Activated CD4-positive, alpha-beta memory T cell treated with anti-CD3 and anti-CD28 coated beads, Interleukin-2, amount 10 ng/mL, durations not matched to agents 7 days and 5 days (primary cell): Measurements from ENCODE around the gene GAS7. TPM values are rescaled to one million over a fixed set of nuclear protein-coding genes. Genes with fewer than 3 reads are reported as not detected.

Experiments
- CTCF ChIA-PET: fragments of 350-600 bp; sonication (Branson Sonifier 250); formaldehyde crosslinking; loops from one replicate; lab custom pipeline; 2021; ENCODE audit warnings: antibody characterized with exemption, inconsistent platforms; lab: Charles Lee
- POLR2A ChIA-PET: fragments of 350-600 bp; sonication (Branson Sonifier 250); formaldehyde crosslinking; loops from one replicate; lab custom pipeline; 2021; ENCODE audit warnings: antibody characterized with exemption; lab: Charles Lee
- DNase-seq: peaks from one replicate; pipeline ENCODE4 v3.0.0-alpha.2; 2020
- H3K27ac Mint-ChIP-seq: one replicate; pipeline ENCODE4 v1.8.0; 2021; ENCODE audit warnings: mild to moderate bottlenecking, mixed read lengths
- H3K27me3 Mint-ChIP-seq: one replicate; pipeline ENCODE4 v1.8.0; 2021; ENCODE audit warnings: mixed read lengths
- H3K36me3 Mint-ChIP-seq: one replicate; pipeline ENCODE4 v1.8.0; 2021; ENCODE audit warnings: low read depth, mixed read lengths
- H3K4me1 Mint-ChIP-seq: one replicate; pipeline ENCODE4 v1.8.0; 2021; ENCODE audit warnings: mixed read lengths
- H3K4me3 Mint-ChIP-seq: one replicate; pipeline ENCODE4 v1.8.0; 2021; ENCODE audit warnings: mild to moderate bottlenecking, mixed read lengths
- H3K9me3 Mint-ChIP-seq: one replicate; pipeline ENCODE4 v1.8.0; 2021; ENCODE audit warnings: mixed read lengths
- total RNA-seq, 2 experiments: library from RNA; stranded (reverse); gene quantifications; one replicate each; pipeline ENCODE4 v1.2.3, GENCODE V29; 2021

The GAS7 gene
- total RNA-seq, 2 experiments from 2014 or later = 0.23 to 0.35 TPM

GRCh38 chr17:9953492-9953891 lies 244.9 kb downstream of the GAS7 start:
- DNase-seq = no peak
- Mint-ChIP-seq H3K4me3 (no peak overlapping the region), H3K4me1 (no peaks in the 10 kb centered on the region), H3K36me3 (no peaks in the 10 kb centered on the region), H3K9me3 (no peaks in the 10 kb centered on the region), H3K27me3 (no peaks in the 10 kb centered on the region), H3K27ac (no peak overlapping the region)
- ChIA-PET CTCF (no interaction called here), POLR2A (no interaction called here)

GRCh38 chr17:9951803-9952202 lies 246.6 kb downstream of the GAS7 start:
- Mint-ChIP-seq H3K4me1 (no peaks in the 10 kb centered on the region), H3K36me3 (no peaks in the 10 kb centered on the region), H3K9me3 (no peaks in the 10 kb centered on the region), H3K4me3 (no peak overlapping the region), H3K27ac (no peak overlapping the region), H3K27me3 (no peaks in the 10 kb centered on the region)
- no peak for DNase-seq
- ChIA-PET POLR2A (no interaction called here), CTCF (no interaction called here)

- H3K36me3 Mint-ChIP-seq = no peaks in the 10 kb centered on the region
- H3K4me3 Mint-ChIP-seq = no peak overlapping the region
Observed at GRCh38 chr17:9948928-9949327, 249.5 kb downstream of the GAS7 start.

GRCh38 chr17:9944704-9945103 lies 253.7 kb downstream of the GAS7 start:
- no peak overlapping the region for H3K4me3 Mint-ChIP-seq
- no peak overlapping the region for H3K27ac Mint-ChIP-seq
- no peaks in the 10 kb centered on the region for H3K9me3 Mint-ChIP-seq
- H3K4me1 Mint-ChIP-seq = no peaks in the 10 kb centered on the region
- DNase-seq = no peak
- H3K36me3 Mint-ChIP-seq = no peaks in the 10 kb centered on the region
- CTCF ChIA-PET = no interaction called here
- H3K27me3 Mint-ChIP-seq = no peaks in the 10 kb centered on the region
- POLR2A ChIA-PET = no interaction called here

More at GRCh38 chr17:9948928-9949327, 249.5 kb downstream of the GAS7 start:
- Mint-ChIP-seq H3K4me1 (no peaks in the 10 kb centered on the region), H3K27ac (no peak overlapping the region), H3K27me3 (no peaks in the 10 kb centered on the region), H3K9me3 (no peaks in the 10 kb centered on the region)
- ChIA-PET CTCF (interaction anchor here (0.5 kb wide), 1 partner anchor 88 kb away, joined by 3 read pairs; no protein-coding TSS in a partner anchor), POLR2A (no interaction called here)
- no peak for DNase-seq

GRCh38 chr17:9943343-9943742 lies 255.1 kb downstream of the GAS7 start:
- Mint-ChIP-seq H3K9me3 (no peaks in the 10 kb centered on the region), H3K4me3 (no peak overlapping the region), H3K27ac (no peak overlapping the region), H3K27me3 (no peaks in the 10 kb centered on the region), H3K4me1 (no peaks in the 10 kb centered on the region), H3K36me3 (no peaks in the 10 kb centered on the region)
- CTCF ChIA-PET = no interaction called here
- no peak for DNase-seq
- POLR2A ChIA-PET = no interaction called here

- no peaks in the 10 kb centered on the region for H3K27me3 Mint-ChIP-seq
- no peak overlapping the region for H3K4me3 Mint-ChIP-seq
- no peaks in the 10 kb centered on the region for H3K36me3 Mint-ChIP-seq
- DNase-seq = no peak
- H3K9me3 Mint-ChIP-seq = no peaks in the 10 kb centered on the region
- no peak overlapping the region for H3K27ac Mint-ChIP-seq
- ChIA-PET CTCF (interaction anchor here (1.6 kb wide), 1 partner anchor 18 kb away, joined by 3 read pairs; no protein-coding TSS in a partner anchor), POLR2A (no interaction called here)
- no peaks in the 10 kb centered on the region for H3K4me1 Mint-ChIP-seq
Observed at GRCh38 chr17:9942885-9943284, 255.5 kb downstream of the GAS7 start.

- no peak overlapping the region for H3K27ac Mint-ChIP-seq
- ChIA-PET POLR2A (no interaction called here), CTCF (interaction anchor here (0.6 to 1.6 kb wide), 2 partner anchors 17 to 100 kb away, joined by 3 read pairs; no protein-coding TSS in a partner anchor)
- H3K9me3 Mint-ChIP-seq = no peaks in the 10 kb centered on the region
- no peaks in the 10 kb centered on the region for H3K36me3 Mint-ChIP-seq
- DNase-seq = no peak
- H3K4me1 Mint-ChIP-seq = no peaks in the 10 kb centered on the region
- no peak overlapping the region for H3K4me3 Mint-ChIP-seq
- H3K27me3 Mint-ChIP-seq = no peaks in the 10 kb centered on the region
Observed at GRCh38 chr17:9941305-9941704, 257.1 kb downstream of the GAS7 start.

GRCh38 chr17:9940841-9941240 lies 257.6 kb downstream of the GAS7 start:
- CTCF ChIA-PET = no interaction called here
- Mint-ChIP-seq H3K4me3 (no peak overlapping the region), H3K27ac (no peak overlapping the region), H3K36me3 (no peaks in the 10 kb centered on the region), H3K4me1 (no peaks in the 10 kb centered on the region), H3K27me3 (no peaks in the 10 kb centered on the region), H3K9me3 (no peaks in the 10 kb centered on the region)
- POLR2A ChIA-PET = no interaction called here
- no peak for DNase-seq

GRCh38 chr17:9938764-9939163 lies 259.6 kb downstream of the GAS7 start:
- ChIA-PET CTCF (no interaction called here), POLR2A (no interaction called here)
- H3K4me1 Mint-ChIP-seq = no peaks in the 10 kb centered on the region
- H3K27me3 Mint-ChIP-seq = no peaks in the 10 kb centered on the region
- no peak overlapping the region for H3K27ac Mint-ChIP-seq
- H3K9me3 Mint-ChIP-seq = no peaks in the 10 kb centered on the region
- H3K36me3 Mint-ChIP-seq = no peaks in the 10 kb centered on the region
- no peak overlapping the region for H3K4me3 Mint-ChIP-seq
- no peak for DNase-seq

GRCh38 chr17:9937901-9938300 lies 260.5 kb downstream of the GAS7 start:
- ChIA-PET CTCF (no interaction called here), POLR2A (no interaction called here)
- Mint-ChIP-seq H3K36me3 (no peaks in the 10 kb centered on the region), H3K9me3 (no peaks in the 10 kb centered on the region), H3K27me3 (no peaks in the 10 kb centered on the region), H3K4me3 (no peak overlapping the region), H3K4me1 (no peaks in the 10 kb centered on the region), H3K27ac (no peak overlapping the region)
- no peak for DNase-seq

- POLR2A ChIA-PET = no interaction called here
- Mint-ChIP-seq H3K4me3 (no peak overlapping the region), H3K4me1 (no peaks in the 10 kb centered on the region), H3K27ac (no peak overlapping the region), H3K9me3 (no peaks in the 10 kb centered on the region), H3K27me3 (no peaks in the 10 kb centered on the region), H3K36me3 (no peaks in the 10 kb centered on the region)
- CTCF ChIA-PET = no interaction called here
- DNase-seq = no peak
Observed at GRCh38 chr17:9937241-9937761, 261.1 kb downstream of the GAS7 start.

- Mint-ChIP-seq H3K27ac (no peak overlapping the region), H3K36me3 (no peaks in the 10 kb centered on the region), H3K4me1 (no peaks in the 10 kb centered on the region), H3K4me3 (no peak overlapping the region), H3K9me3 (no peaks in the 10 kb centered on the region), H3K27me3 (no peaks in the 10 kb centered on the region)
- DNase-seq = no peak
- CTCF ChIA-PET = interaction anchor here (1.9 kb wide), 1 partner anchor 11 kb away, joined by 6 read pairs; no protein-coding TSS in a partner anchor
- POLR2A ChIA-PET = no interaction called here
Observed at GRCh38 chr17:9936095-9936494, 262.3 kb downstream of the GAS7 start.

GRCh38 chr17:9935408-9935807 lies 263.0 kb downstream of the GAS7 start:
- H3K36me3 Mint-ChIP-seq = no peaks in the 10 kb centered on the region
- H3K27ac Mint-ChIP-seq = no peak overlapping the region
- no peaks in the 10 kb centered on the region for H3K27me3 Mint-ChIP-seq
- no peak for DNase-seq
- POLR2A ChIA-PET = no interaction called here
- no peaks in the 10 kb centered on the region for H3K4me1 Mint-ChIP-seq
- no peaks in the 10 kb centered on the region for H3K9me3 Mint-ChIP-seq
- CTCF ChIA-PET = interaction anchor here (1.9 kb wide), 1 partner anchor 10 kb away, joined by 6 read pairs; no protein-coding TSS in a partner anchor
- H3K4me3 Mint-ChIP-seq = no peak overlapping the region

GRCh38 chr17:9934331-9934730 lies 264.1 kb downstream of the GAS7 start:
- Mint-ChIP-seq H3K4me3 (no peak overlapping the region), H3K4me1 (no peaks in the 10 kb centered on the region), H3K27me3 (no peaks in the 10 kb centered on the region), H3K9me3 (no peaks in the 10 kb centered on the region), H3K36me3 (no peaks in the 10 kb centered on the region), H3K27ac (no peak overlapping the region)
- CTCF ChIA-PET = interaction anchor here (1.9 kb wide), 1 partner anchor 9 kb away, joined by 6 read pairs; no protein-coding TSS in a partner anchor
- no peak for DNase-seq
- POLR2A ChIA-PET = no interaction called here
